ENCODE measurements around the gene EML6. TPM values are rescaled to one million over a fixed set of nuclear protein-coding genes. Genes with fewer than 3 reads are reported as not detected.

The EML6 gene
- total RNA-seq = 1 to 10 TPM in 1 of 2 experiments, under 1 TPM in 1; 0.96 to 1.2 TPM

DNA sequence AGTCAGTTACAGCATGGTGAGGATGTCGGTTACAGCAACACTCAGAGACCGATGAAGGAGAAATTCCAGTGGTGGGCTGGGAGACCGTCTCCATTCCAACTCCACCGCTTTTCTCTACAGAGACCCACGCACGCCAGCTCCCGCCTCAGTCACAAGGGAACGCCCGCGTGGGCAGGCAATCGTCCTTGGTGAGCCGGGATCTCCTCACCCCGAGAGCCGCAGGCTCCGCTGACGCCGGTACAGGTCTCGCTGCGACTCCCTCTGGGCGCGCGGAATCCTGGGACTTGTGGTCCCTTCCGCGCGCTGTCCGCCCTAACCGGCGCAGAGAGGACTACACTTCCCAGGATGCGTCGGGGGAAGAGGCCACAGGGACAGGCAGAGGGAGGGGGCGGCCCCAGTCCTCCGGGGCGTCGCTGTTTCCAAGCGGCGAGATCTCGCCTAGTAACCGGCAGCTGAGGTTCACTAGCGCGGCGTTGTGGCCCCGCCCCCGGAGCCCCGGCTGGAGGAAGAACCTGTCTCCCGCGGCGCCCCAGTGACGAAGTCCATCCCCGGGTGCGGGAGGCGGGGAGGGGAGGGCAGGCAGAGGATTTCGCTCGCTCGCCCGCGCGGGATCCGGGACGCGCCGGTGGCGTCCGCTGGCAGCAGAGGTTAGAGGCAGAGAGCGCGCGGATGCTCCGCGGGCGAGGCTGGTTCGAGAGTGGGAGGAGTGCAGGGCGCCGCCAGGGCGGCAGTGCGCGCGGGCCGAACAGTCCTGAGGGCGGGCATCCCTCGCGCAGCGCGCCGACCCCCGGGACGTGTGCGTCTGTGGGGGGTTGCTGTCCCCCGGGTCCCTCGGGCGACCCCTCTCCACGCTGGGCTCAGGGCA, at the start of gene EML6:
EML6 (plus strand) TSS at position 532 of the 865 bp plus-strand sequence. CDS start 1,400 bp downstream, outside the sequence.
- Mint-ChIP-seq H3K9me3 (no peaks in the 10 kb centered on the region), H3K36me3 (ENCODE audit: low read depth) (no peaks in the 10 kb centered on the region), H3K27me3 (peaks cover 72% of the 10 kb centered on the region), H3K27ac (peak within 1 kb of the TSS; percentile 85), H3K4me1 (peaks cover 18% of the 10 kb centered on the region), H3K4me3 (peak within 1 kb of the TSS; percentile 91)
- POLR2A ChIA-PET = interaction anchor here (0.6 kb wide), 1 partner anchor 217 kb away, joined by 3 read pairs; no protein-coding TSS in a partner anchor
- DNase-seq = peak; percentile 99
- CTCF ChIA-PET = interaction anchor here (0.5 to 1.6 kb wide), 4 partner anchors 9 to 115 kb away, joined by 3 to 4 read pairs (median 3); no protein-coding TSS in a partner anchor

DNA sequence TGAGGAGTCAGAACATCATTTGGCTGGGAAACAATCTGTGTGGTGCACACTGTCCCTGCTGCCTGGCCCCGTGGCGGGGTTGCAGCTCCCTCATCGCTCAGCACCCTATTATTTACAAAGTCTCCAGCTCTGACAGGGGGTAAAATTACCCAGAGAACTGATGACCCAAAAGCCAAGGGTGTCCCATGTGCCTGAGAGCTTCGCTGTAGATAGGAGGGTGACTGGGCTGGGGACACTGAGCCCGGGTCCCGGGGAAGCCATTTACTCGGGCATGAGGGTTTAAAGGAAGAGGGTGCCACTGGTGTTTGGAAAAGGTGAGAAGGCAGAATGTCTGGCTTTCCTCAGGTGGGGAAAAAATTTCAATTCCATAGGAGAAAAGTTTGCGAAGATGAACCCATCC, 48.2 kb upstream of the EML6 start:
- no peak for DNase-seq
- peaks cover 32% of the 10 kb centered on the region for H3K4me1 Mint-ChIP-seq
- no peaks in the 10 kb centered on the region for H3K9me3 Mint-ChIP-seq
- peaks cover 15% of the 10 kb centered on the region for H3K36me3 Mint-ChIP-seq (ENCODE audit: low read depth)
- peaks cover 30% of the 10 kb centered on the region for H3K27me3 Mint-ChIP-seq
- ChIA-PET CTCF (interaction anchor here (0.6 to 6.5 kb wide), 6 partner anchors 10 to 597 kb away, joined by 3 to 41 read pairs (median 3); no protein-coding TSS in a partner anchor), POLR2A (no interaction called here)
- H3K4me3 Mint-ChIP-seq = no peak overlapping the region
- no peak overlapping the region for H3K27ac Mint-ChIP-seq

- ChIA-PET CTCF (interaction anchor here (0.6 to 6.5 kb wide), 4 partner anchors 8 to 455 kb away, joined by 3 to 41 read pairs (median 4); no protein-coding TSS in a partner anchor), POLR2A (no interaction called here)
- peaks cover 10% of the 10 kb centered on the region for H3K36me3 Mint-ChIP-seq (ENCODE audit: low read depth)
- H3K4me3 Mint-ChIP-seq = no peak overlapping the region
- no peak overlapping the region for H3K27ac Mint-ChIP-seq
- H3K9me3 Mint-ChIP-seq = no peaks in the 10 kb centered on the region
- H3K27me3 Mint-ChIP-seq = peaks cover 30% of the 10 kb centered on the region
- DNase-seq = no peak
- H3K4me1 Mint-ChIP-seq = peaks cover 37% of the 10 kb centered on the region
Observed at GRCh38 chr2:54675738-54676137, 47.7 kb upstream of the EML6 start.

- no peak overlapping the region for H3K27ac Mint-ChIP-seq
- H3K4me3 Mint-ChIP-seq = no peak overlapping the region
- H3K4me1 Mint-ChIP-seq = peaks cover 46% of the 10 kb centered on the region
- peaks cover 30% of the 10 kb centered on the region for H3K27me3 Mint-ChIP-seq
- DNase-seq = no peak
- H3K36me3 Mint-ChIP-seq (ENCODE audit: low read depth) = peaks cover 4% of the 10 kb centered on the region
- ChIA-PET CTCF (interaction anchor here (0.6 to 6.5 kb wide), 7 partner anchors 9 to 663 kb away, joined by 3 to 41 read pairs (median 3); no protein-coding TSS in a partner anchor), POLR2A (no interaction called here)
- peaks cover 2% of the 10 kb centered on the region for H3K9me3 Mint-ChIP-seq
Observed at GRCh38 chr2:54676656-54677055, 46.8 kb upstream of the EML6 start.

DNA sequence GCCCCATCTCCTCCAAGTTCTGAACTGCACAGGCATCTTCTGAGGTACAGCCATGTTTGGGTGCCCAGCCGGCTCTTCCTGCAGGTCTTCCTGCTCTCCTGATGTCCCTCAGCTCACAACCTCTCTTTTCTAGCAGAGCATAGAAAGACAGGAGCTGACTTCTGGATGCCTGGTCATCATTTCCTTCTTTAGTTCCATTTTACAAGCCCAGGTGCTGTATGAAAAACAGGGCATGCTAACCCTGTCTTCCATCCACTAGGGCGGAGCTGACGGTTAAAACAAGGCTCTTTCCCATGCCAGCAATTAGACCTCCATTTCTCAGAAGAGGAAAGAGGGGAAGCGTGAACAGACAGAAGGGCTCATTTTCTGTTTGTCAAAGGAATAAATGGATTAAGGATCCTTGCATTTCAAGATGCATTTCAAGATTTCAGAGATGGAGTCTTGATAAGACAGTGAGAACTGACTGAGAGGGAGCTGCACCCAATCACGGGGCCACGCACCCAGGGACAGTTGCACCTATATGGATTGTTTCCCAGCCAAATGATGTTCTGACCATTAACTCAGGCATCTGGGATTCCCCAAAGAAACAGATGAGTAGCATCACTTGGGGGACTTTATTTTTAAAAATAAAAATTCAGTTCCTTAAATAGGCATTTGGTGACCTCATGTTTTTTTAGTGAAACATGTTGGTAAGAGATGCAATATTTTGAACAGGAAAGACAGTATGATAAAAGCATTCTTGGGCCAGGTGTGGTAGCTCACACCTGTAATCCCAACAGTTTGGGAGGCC, 45.8 kb upstream of the EML6 start:
- CTCF ChIA-PET = interaction anchor here (0.9 to 6.5 kb wide), 6 partner anchors 8 to 121 kb away, joined by 3 to 41 read pairs (median 5); no protein-coding TSS in a partner anchor
- H3K27me3 Mint-ChIP-seq = peaks cover 30% of the 10 kb centered on the region
- no peak overlapping the region for H3K27ac Mint-ChIP-seq
- H3K9me3 Mint-ChIP-seq = peaks cover 4% of the 10 kb centered on the region
- H3K36me3 Mint-ChIP-seq (ENCODE audit: low read depth) = no peaks in the 10 kb centered on the region
- no peak overlapping the region for H3K4me3 Mint-ChIP-seq
- POLR2A ChIA-PET = no interaction called here
- H3K4me1 Mint-ChIP-seq = peaks cover 46% of the 10 kb centered on the region
- no peak for DNase-seq

DNA sequence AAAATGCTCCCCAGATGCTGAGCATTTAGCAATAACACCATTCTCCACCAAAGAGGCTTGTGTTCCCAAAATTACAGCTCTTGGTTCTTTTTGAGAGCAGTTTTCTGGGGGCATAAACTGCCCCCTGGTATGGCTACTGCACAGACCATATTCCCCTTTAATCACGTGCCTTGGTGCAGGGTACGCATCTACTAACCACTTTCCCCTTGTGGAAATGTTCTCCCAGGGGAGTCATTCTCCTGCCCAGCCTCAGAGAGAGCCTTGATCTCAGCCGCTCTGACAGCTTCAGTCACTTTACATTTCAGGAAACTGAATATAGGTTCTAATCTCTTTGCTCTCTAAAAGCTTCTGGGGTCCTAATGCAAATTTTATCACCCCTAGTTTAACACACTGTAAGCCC, 44.7 kb upstream of the EML6 start:
- no peak for DNase-seq
- CTCF ChIA-PET = interaction anchor here (0.7 to 6.5 kb wide), 6 partner anchors 9 to 110 kb away, joined by 3 to 41 read pairs (median 6); no protein-coding TSS in a partner anchor
- H3K4me3 Mint-ChIP-seq = no peak overlapping the region
- H3K36me3 Mint-ChIP-seq (ENCODE audit: low read depth) = no peaks in the 10 kb centered on the region
- POLR2A ChIA-PET = no interaction called here
- H3K4me1 Mint-ChIP-seq = peaks cover 39% of the 10 kb centered on the region
- peaks cover 32% of the 10 kb centered on the region for H3K27me3 Mint-ChIP-seq
- H3K27ac Mint-ChIP-seq = no peak overlapping the region
- peaks cover 4% of the 10 kb centered on the region for H3K9me3 Mint-ChIP-seq

DNA sequence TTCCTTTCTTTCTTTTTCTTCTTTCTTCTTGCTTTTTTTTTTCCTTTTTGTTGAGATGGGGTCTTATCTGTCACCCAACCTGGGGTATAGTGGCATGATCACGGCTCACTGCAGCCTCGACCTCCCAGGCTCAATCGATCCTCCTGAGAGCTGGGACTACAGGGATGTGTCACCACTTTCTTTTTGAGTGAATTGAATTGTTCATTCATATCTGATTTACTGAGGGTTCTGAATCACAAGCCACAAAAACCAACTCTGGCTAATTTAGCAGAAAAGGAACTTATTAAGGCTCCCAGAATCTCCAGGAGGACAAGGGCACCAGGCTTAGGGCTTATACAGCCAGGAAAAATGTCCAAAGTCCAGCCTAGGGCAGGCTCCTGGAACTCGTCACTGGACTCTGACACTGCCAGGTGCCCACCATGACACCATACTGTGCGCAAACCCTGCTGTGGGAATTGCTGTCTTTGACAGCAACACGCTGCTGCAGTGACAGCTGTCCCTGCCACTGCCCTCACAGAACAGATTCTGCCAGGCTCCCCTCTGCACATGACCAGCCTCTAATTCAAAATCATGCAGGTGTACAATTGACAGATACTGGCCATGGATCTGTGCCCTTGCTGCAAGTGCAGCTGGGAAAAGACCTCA, 42.9 kb upstream of the EML6 start:
- Mint-ChIP-seq H3K4me3 (peak overlapping the region; percentile 55), H3K9me3 (peaks cover 4% of the 10 kb centered on the region), H3K36me3 (ENCODE audit: low read depth) (no peaks in the 10 kb centered on the region), H3K4me1 (peaks cover 39% of the 10 kb centered on the region), H3K27ac (peak overlapping the region; percentile 34), H3K27me3 (peaks cover 40% of the 10 kb centered on the region)
- ChIA-PET POLR2A (no interaction called here), CTCF (interaction anchor here (0.6 to 1.7 kb wide), 8 partner anchors 11 to 1046 kb away, joined by 3 to 6 read pairs (median 4); no protein-coding TSS in a partner anchor)
- peak; percentile 29 for DNase-seq

- peaks cover 4% of the 10 kb centered on the region for H3K9me3 Mint-ChIP-seq
- no peaks in the 10 kb centered on the region for H3K36me3 Mint-ChIP-seq (ENCODE audit: low read depth)
- H3K4me1 Mint-ChIP-seq = peaks cover 39% of the 10 kb centered on the region
- no peak overlapping the region for H3K4me3 Mint-ChIP-seq
- H3K27me3 Mint-ChIP-seq = peaks cover 32% of the 10 kb centered on the region
- DNase-seq = no peak
- H3K27ac Mint-ChIP-seq = no peak overlapping the region
- CTCF ChIA-PET = interaction anchor here (1.2 to 1.7 kb wide), 2 partner anchors 16 to 23 kb away, joined by 3 to 6 read pairs; no protein-coding TSS in a partner anchor
- POLR2A ChIA-PET = no interaction called here
Observed at GRCh38 chr2:54681416-54681815, 42.0 kb upstream of the EML6 start.

DNA sequence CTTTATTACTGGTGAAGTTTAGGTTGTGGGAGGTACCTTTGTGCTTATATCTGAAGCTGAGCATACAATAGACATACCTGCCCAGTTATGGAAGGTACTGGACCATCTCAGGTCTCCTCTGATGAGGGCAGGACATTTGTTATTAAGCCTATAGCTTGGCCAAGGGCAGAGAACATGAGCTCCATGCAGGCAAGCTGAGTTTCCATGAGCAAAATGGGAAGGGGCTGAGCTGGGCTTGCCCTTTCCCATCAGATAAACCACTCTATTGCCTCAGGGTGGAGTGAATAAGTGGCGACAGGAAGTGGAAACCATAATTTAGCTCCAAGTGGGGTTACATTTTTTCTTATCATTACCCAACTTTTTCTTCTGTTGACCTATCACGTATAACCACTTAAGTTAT, 39.9 kb upstream of the EML6 start:
- Mint-ChIP-seq H3K27me3 (peaks cover 23% of the 10 kb centered on the region), H3K36me3 (ENCODE audit: low read depth) (no peaks in the 10 kb centered on the region), H3K4me1 (peaks cover 46% of the 10 kb centered on the region), H3K27ac (no peak overlapping the region), H3K4me3 (no peak overlapping the region), H3K9me3 (peaks cover 4% of the 10 kb centered on the region)
- CTCF ChIA-PET = interaction anchor here (1.5 to 4.1 kb wide), 2 partner anchors 18 to 21 kb away, joined by 5 to 19 read pairs; no protein-coding TSS in a partner anchor
- POLR2A ChIA-PET = no interaction called here
- no peak for DNase-seq

DNA sequence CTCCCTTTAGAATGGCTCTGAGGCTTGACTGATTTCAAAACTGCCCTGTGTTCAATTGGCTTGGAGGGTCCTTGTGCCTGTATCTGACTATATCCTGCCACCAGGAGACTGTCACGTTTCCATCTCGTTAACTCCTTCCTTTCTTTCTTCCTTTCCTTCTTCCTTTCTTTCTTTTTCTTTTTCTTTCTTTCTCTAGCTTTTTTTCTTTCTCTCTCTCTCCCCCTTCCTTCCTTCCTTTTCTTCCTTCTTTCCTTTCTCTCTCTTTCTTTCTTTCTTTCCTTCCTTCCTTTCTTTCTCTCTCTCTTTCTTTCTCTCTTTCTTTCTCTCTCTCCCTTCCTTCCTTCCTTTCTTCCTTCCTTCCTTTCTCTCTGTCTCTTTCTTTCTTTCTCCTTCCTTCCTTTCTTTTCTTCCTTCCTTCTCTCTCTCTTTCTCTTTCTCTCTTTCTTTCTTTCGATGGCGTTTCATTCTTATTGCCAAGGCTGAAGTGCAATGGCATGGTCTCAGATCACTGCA, 38.1 kb upstream of the EML6 start:
- Mint-ChIP-seq H3K9me3 (peaks cover 6% of the 10 kb centered on the region), H3K27me3 (peaks cover 27% of the 10 kb centered on the region), H3K36me3 (ENCODE audit: low read depth) (no peaks in the 10 kb centered on the region), H3K27ac (no peak overlapping the region), H3K4me3 (no peak overlapping the region), H3K4me1 (peaks cover 39% of the 10 kb centered on the region)
- DNase-seq = no peak
- CTCF ChIA-PET = interaction anchor here (1.0 to 4.1 kb wide), 4 partner anchors 8 to 19 kb away, joined by 3 to 19 read pairs (median 4); no protein-coding TSS in a partner anchor
- POLR2A ChIA-PET = no interaction called here

GRCh38 chr2:54687595-54688152, 35.8 kb upstream of the EML6 start:
- Mint-ChIP-seq H3K4me3 (no peak overlapping the region), H3K36me3 (ENCODE audit: low read depth) (no peaks in the 10 kb centered on the region), H3K4me1 (peaks cover 21% of the 10 kb centered on the region), H3K27me3 (peaks cover 27% of the 10 kb centered on the region), H3K27ac (no peak overlapping the region), H3K9me3 (peaks cover 2% of the 10 kb centered on the region)
- ChIA-PET CTCF (interaction anchor here (0.5 to 1.0 kb wide), 4 partner anchors 8 to 614 kb away, joined by 3 read pairs; no protein-coding TSS in a partner anchor), POLR2A (no interaction called here)
- DNase-seq = no peak

Data from activated CD4-positive, alpha-beta T cell treated with anti-CD3 and anti-CD28 coated beads, Interleukin-2, amount 10 ng/mL, durations not matched to agents 7 days and 5 days (primary cell).